SK-N-SH treated with all-trans-retinoic acid at 6 μM for 48 hours (cell line): ENCODE measurements around the gene ABI1.

Experiments
- ATAC-seq: fragments of 200-7000 bp; cut with Tn5 transposase; 3 replicates; pipeline ENCODE4 v1.9.1; 2020; ENCODE audit warnings: mild to moderate bottlenecking, moderate library complexity
- ARNTL ChIP-seq: fragments of 450-650 bp; formaldehyde crosslinking; IDR thresholded peaks from 2 replicates; pipeline ENCODE4 v1.5.0; 2020; ENCODE audit warnings: low read depth, mild to moderate bottlenecking, moderate library complexity, borderline replicate concordance
- BACH2 ChIP-seq: fragments of 250-450 bp; sonication (Bioruptor Pico); IDR thresholded peaks from 2 replicates; pipeline ENCODE4 v1.9.0; 2021; ENCODE audit warnings: mild to moderate bottlenecking, borderline replicate concordance
- CSDC2 ChIP-seq: fragments of 250-450 bp; sonication (Bioruptor Pico); IDR thresholded peaks from 2 replicates; pipeline ENCODE4 v1.5.0; 2020; ENCODE audit warnings: mild to moderate bottlenecking, moderate library complexity
- ESRRG ChIP-seq: fragments of 250-450 bp; sonication (Bioruptor Pico); IDR thresholded peaks from 2 replicates; pipeline ENCODE4 v1.6.1; 2021; ENCODE audit warnings: mild to moderate bottlenecking
- GLIS3 ChIP-seq: fragments of 250-450 bp; sonication (Bioruptor Pico); IDR thresholded peaks from 2 replicates; pipeline ENCODE4 v1.5.0; 2020; ENCODE audit warnings: mild to moderate bottlenecking, moderate library complexity
- OSR1 ChIP-seq: fragments of 250-450 bp; sonication (Bioruptor Pico); IDR thresholded peaks from 2 replicates; pipeline ENCODE4 v1.8.0; 2022; ENCODE audit warnings: moderate library complexity, mild to moderate bottlenecking, inconsistent platforms
- RARB ChIP-seq: fragments of 250-450 bp; sonication (Bioruptor Pico); IDR thresholded peaks from 2 replicates; pipeline ENCODE4 v1.8.0; 2021; ENCODE audit warnings: mild to moderate bottlenecking, moderate library complexity
- TCF4 ChIP-seq: fragments of 250-450 bp; sonication (Bioruptor Pico); IDR thresholded peaks from 2 replicates; pipeline ENCODE4 v1.8.0; 2021; ENCODE audit warnings: mild to moderate bottlenecking, moderate library complexity, borderline replicate concordance
- TOX ChIP-seq: fragments of 250-450 bp; sonication (Bioruptor Pico); IDR thresholded peaks from 2 replicates; pipeline ENCODE4 v1.8.0; 2021; ENCODE audit warnings: mild to moderate bottlenecking, moderate library complexity, borderline replicate concordance
- ZFP3 ChIP-seq: fragments of 250-450 bp; sonication (Bioruptor Pico); IDR thresholded peaks from 2 replicates; pipeline ENCODE4 v1.5.0; 2020; ENCODE audit warnings: mild to moderate bottlenecking, moderate library complexity
- ZFP30 ChIP-seq: fragments of 450-650 bp; formaldehyde crosslinking; IDR thresholded peaks from 2 replicates; pipeline ENCODE4 v1.5.0; 2022; ENCODE audit warnings: mild to moderate bottlenecking, moderate library complexity
- ZNF565 ChIP-seq: fragments of 450-650 bp; formaldehyde crosslinking; conservative IDR thresholded peaks from 2 replicates; pipeline ENCODE4 v1.5.0; 2020; ENCODE audit warnings: low read depth, mild to moderate bottlenecking, moderate library complexity
- ZNF70 ChIP-seq: fragments of 450-650 bp; formaldehyde crosslinking; IDR thresholded peaks from 2 replicates; pipeline ENCODE4 v1.5.0; 2020; ENCODE audit warnings: mild to moderate bottlenecking, moderate library complexity
- ZNF8 ChIP-seq: fragments of 450-650 bp; formaldehyde crosslinking; IDR thresholded peaks from 2 replicates; pipeline ENCODE4 v1.5.0; 2020; ENCODE audit warnings: mild to moderate bottlenecking, moderate library complexity
- TF ChIP-seq, protein P1 (sequence below): fragments of 250-450 bp; sonication (Bioruptor Pico); IDR thresholded peaks from 2 replicates; pipeline ENCODE4 v1.8.0; 2020; ENCODE audit warnings: mild to moderate bottlenecking, moderate library complexity, borderline replicate concordance
- TF ChIP-seq, protein P2 (sequence below): fragments of 250-450 bp; sonication (Bioruptor Pico); IDR thresholded peaks from 2 replicates; pipeline ENCODE4 v1.8.0; 2021; ENCODE audit warnings: low read depth, mild to moderate bottlenecking, moderate library complexity, borderline replicate concordance
- TF ChIP-seq, protein P3 (sequence below): fragments of 250-450 bp; sonication (Bioruptor Pico); IDR thresholded peaks from 2 replicates; pipeline ENCODE4 v1.5.1; 2021; ENCODE audit warnings: mild to moderate bottlenecking, moderate library complexity
- TF ChIP-seq, protein P4 (sequence below): fragments of 250-450 bp; sonication (Bioruptor Pico); IDR thresholded peaks from 2 replicates; pipeline ENCODE4 v1.5.1; 2020; ENCODE audit warnings: low read depth, mild to moderate bottlenecking, moderate library complexity
- TF ChIP-seq, protein P5 (sequence below): fragments of 250-450 bp; sonication (Bioruptor Pico); IDR thresholded peaks from 2 replicates; pipeline ENCODE4 v1.5.0; 2020; ENCODE audit warnings: mild to moderate bottlenecking, moderate library complexity

ABI1 gene

DNA sequence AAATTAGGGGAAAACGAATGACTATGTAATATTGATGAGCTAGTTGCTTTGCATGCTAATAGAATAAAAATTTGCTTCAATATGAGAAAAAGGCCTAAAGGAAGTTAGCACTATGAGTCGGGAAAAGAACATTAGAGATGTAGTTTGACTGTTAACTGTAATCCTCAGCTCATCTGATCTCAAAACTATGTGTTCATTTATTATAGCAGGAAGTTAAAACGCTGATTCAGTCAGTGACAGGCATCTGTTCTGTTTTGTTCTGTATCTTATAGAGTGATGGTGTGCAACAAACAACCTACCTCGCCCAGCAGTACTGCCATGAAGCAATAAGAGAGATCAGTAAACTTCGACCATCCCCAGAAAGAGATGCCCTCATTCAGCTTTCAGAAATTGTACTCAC, 114.7 kb downstream of the ABI1 start:
- TF ChIP-seq ZFP3 (CRISPR knock-in tag) (no peak), OSR1 (CRISPR knock-in tag) (no peak), ZNF565 (no peak), GLIS3 (no peak), BACH2 (CRISPR knock-in tag) (no peak), ARNTL (CRISPR knock-in tag) (no peak), TCF4 (CRISPR knock-in tag) (no peak), TOX (CRISPR knock-in tag) (no peak), RARB (CRISPR knock-in tag) (no peak), ESRRG (CRISPR knock-in tag) (no peak)
- TF ChIP-seq, protein P1, sequence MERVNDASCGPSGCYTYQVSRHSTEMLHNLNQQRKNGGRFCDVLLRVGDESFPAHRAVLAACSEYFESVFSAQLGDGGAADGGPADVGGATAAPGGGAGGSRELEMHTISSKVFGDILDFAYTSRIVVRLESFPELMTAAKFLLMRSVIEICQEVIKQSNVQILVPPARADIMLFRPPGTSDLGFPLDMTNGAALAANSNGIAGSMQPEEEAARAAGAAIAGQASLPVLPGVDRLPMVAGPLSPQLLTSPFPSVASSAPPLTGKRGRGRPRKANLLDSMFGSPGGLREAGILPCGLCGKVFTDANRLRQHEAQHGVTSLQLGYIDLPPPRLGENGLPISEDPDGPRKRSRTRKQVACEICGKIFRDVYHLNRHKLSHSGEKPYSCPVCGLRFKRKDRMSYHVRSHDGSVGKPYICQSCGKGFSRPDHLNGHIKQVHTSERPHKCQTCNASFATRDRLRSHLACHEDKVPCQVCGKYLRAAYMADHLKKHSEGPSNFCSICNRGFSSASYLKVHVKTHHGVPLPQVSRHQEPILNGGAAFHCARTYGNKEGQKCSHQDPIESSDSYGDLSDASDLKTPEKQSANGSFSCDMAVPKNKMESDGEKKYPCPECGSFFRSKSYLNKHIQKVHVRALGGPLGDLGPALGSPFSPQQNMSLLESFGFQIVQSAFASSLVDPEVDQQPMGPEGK, result no peak
- TF ChIP-seq, protein P2, sequence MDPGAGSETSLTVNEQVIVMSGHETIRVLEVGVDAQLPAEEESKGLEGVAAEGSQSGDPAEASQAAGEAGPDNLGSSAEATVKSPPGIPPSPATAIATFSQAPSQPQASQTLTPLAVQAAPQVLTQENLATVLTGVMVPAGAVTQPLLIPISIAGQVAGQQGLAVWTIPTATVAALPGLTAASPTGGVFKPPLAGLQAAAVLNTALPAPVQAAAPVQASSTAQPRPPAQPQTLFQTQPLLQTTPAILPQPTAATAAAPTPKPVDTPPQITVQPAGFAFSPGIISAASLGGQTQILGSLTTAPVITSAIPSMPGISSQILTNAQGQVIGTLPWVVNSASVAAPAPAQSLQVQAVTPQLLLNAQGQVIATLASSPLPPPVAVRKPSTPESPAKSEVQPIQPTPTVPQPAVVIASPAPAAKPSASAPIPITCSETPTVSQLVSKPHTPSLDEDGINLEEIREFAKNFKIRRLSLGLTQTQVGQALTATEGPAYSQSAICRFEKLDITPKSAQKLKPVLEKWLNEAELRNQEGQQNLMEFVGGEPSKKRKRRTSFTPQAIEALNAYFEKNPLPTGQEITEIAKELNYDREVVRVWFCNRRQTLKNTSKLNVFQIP (CRISPR knock-in tag), result no peak
- TF ChIP-seq, protein P3, sequence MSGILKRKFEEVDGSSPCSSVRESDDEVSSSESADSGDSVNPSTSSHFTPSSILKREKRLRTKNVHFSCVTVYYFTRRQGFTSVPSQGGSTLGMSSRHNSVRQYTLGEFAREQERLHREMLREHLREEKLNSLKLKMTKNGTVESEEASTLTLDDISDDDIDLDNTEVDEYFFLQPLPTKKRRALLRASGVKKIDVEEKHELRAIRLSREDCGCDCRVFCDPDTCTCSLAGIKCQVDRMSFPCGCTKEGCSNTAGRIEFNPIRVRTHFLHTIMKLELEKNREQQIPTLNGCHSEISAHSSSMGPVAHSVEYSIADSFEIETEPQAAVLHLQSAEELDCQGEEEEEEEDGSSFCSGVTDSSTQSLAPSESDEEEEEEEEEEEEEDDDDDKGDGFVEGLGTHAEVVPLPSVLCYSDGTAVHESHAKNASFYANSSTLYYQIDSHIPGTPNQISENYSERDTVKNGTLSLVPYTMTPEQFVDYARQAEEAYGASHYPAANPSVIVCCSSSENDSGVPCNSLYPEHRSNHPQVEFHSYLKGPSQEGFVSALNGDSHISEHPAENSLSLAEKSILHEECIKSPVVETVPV (CRISPR knock-in tag), result no peak
- TF ChIP-seq, protein P4, sequence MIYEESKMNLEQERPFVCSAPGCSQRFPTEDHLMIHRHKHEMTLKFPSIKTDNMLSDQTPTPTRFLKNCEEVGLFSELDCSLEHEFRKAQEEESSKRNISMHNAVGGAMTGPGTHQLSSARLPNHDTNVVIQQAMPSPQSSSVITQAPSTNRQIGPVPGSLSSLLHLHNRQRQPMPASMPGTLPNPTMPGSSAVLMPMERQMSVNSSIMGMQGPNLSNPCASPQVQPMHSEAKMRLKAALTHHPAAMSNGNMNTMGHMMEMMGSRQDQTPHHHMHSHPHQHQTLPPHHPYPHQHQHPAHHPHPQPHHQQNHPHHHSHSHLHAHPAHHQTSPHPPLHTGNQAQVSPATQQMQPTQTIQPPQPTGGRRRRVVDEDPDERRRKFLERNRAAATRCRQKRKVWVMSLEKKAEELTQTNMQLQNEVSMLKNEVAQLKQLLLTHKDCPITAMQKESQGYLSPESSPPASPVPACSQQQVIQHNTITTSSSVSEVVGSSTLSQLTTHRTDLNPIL, result no peak
- ATAC-seq, result no peak

DNA sequence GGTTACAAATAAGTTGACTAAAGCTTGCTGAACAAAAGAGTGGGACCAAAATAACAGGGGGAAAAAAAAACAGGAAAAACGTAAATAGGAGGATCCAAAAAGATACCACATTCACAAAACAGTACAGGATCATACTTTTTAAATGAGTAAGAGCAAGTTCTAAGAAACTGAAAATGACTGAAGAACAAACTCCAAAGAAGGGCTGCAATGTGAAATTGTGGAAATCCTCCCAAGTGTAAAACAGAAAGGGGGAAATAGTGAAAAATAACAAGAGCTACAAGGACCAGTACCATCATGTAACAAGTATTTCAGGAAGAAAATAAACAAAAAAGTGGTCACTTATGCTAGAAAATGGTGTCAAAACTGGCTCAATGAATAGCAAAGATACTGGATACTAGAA, 116.9 kb downstream of the ABI1 start:
- ATAC-seq, result no peak
- TF ChIP-seq TOX (CRISPR knock-in tag), result no peak
- no peak for TF ChIP-seq TCF4 (CRISPR knock-in tag)
- TF ChIP-seq, protein P4, result no peak
- TF ChIP-seq CSDC2 (CRISPR knock-in tag), result no peak

DNA sequence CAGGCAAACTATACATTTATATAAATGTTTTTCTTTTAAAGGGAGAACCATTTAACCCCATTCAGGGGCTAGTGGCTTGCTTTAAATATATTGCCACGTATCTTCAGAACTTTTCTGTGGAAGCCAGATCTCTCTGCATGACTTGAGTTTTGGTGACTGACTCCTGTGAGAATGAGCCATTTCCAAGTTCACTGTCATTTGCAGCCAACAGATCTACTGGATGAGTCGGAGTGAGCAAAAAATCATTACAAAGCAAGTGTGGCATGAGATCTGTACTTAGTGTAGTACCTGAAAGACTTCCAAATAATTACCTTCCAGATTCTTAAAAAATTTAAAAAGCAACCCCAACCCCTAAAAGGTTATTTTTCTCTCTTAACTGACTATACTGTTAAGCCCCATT, 117.7 kb downstream of the ABI1 start:
- ATAC-seq, result no peak
- TF ChIP-seq TCF4 (CRISPR knock-in tag) (no peak), OSR1 (CRISPR knock-in tag) (no peak), BACH2 (CRISPR knock-in tag) (no peak), ZNF70 (no peak), ZFP3 (CRISPR knock-in tag) (no peak), GLIS3 (no peak), ZNF8 (CRISPR knock-in tag) (no peak), ARNTL (CRISPR knock-in tag) (no peak), RARB (CRISPR knock-in tag) (no peak), ZFP30 (CRISPR knock-in tag) (no peak), TOX (CRISPR knock-in tag) (no peak)
- TF ChIP-seq, protein P5, sequence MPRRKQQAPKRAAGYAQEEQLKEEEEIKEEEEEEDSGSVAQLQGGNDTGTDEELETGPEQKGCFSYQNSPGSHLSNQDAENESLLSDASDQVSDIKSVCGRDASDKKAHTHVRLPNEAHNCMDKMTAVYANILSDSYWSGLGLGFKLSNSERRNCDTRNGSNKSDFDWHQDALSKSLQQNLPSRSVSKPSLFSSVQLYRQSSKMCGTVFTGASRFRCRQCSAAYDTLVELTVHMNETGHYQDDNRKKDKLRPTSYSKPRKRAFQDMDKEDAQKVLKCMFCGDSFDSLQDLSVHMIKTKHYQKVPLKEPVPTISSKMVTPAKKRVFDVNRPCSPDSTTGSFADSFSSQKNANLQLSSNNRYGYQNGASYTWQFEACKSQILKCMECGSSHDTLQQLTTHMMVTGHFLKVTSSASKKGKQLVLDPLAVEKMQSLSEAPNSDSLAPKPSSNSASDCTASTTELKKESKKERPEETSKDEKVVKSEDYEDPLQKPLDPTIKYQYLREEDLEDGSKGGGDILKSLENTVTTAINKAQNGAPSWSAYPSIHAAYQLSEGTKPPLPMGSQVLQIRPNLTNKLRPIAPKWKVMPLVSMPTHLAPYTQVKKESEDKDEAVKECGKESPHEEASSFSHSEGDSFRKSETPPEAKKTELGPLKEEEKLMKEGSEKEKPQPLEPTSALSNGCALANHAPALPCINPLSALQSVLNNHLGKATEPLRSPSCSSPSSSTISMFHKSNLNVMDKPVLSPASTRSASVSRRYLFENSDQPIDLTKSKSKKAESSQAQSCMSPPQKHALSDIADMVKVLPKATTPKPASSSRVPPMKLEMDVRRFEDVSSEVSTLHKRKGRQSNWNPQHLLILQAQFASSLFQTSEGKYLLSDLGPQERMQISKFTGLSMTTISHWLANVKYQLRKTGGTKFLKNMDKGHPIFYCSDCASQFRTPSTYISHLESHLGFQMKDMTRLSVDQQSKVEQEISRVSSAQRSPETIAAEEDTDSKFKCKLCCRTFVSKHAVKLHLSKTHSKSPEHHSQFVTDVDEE, result no peak
- TF ChIP-seq, protein P3 (CRISPR knock-in tag), result no peak
